ENCODE results near the gene CREB5. TPM values are rescaled to one million over a fixed set of nuclear protein-coding genes. Genes with fewer than 3 reads are reported as not detected.

CREB5 gene
- total RNA-seq, 4 donors from 2014 or later, result 0.90 to 10.1 (median 4.9) TPM

DNA sequence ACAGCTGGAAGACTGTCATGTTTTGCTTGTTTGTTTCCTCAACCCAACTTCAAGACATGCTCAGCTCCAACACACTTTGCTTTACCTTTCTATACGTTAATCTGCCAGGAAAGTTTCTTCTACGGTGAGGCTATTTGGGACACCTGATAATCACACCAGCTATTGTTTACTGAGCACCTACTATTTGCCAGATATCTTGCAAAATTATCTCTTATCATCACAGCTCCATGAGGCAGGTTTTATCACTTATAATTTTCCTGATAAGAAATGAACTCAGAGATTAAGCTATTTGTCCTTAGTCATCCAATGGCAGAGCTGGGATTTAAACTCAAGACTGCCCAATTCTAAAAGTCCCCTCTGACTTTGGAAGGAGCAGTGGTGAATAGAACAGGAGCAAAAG, 117.4 kb downstream of the CREB5 start:
- DNase-seq (no peak), ATAC-seq (no peak)
- H3K4me3 ChIP-seq, result no peak overlapping the region
- no peaks in the 10 kb centered on the region for H3K27me3 ChIP-seq
- TF ChIP-seq POLR2A (IDR thresholded peaks at IDR 0.05), result no peak
- TF ChIP-seq, protein P1, sequence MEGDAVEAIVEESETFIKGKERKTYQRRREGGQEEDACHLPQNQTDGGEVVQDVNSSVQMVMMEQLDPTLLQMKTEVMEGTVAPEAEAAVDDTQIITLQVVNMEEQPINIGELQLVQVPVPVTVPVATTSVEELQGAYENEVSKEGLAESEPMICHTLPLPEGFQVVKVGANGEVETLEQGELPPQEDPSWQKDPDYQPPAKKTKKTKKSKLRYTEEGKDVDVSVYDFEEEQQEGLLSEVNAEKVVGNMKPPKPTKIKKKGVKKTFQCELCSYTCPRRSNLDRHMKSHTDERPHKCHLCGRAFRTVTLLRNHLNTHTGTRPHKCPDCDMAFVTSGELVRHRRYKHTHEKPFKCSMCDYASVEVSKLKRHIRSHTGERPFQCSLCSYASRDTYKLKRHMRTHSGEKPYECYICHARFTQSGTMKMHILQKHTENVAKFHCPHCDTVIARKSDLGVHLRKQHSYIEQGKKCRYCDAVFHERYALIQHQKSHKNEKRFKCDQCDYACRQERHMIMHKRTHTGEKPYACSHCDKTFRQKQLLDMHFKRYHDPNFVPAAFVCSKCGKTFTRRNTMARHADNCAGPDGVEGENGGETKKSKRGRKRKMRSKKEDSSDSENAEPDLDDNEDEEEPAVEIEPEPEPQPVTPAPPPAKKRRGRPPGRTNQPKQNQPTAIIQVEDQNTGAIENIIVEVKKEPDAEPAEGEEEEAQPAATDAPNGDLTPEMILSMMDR (IDR thresholded peaks at IDR 0.05 in 4 of 5, conservative IDR thresholded peaks at IDR 0.05 in 1 of 5), result no peak
- H3K27ac ChIP-seq, result peak overlapping the region in 3 of 4 donors; percentile 32 to 53 (median 42)
- H3K9me3 ChIP-seq, result no peaks in the 10 kb centered on the region
- H3K4me1 ChIP-seq, result peaks cover 16 to 18% of the 10 kb centered on the region in 2 donors
- in situ Hi-C loops (cut with MboI; ENCODE audit: low sequenced_read_pairs in 4 of 4) (no loop called here), intact Hi-C loops (cut with DNase I; ENCODE audit: low total_unique reads) (loop anchor here (10.0 kb wide), 1 partner anchor 115 kb away; the partner anchor contains the start of gene CREB5)
- no peaks in the 10 kb centered on the region for H3K36me3 ChIP-seq

DNA sequence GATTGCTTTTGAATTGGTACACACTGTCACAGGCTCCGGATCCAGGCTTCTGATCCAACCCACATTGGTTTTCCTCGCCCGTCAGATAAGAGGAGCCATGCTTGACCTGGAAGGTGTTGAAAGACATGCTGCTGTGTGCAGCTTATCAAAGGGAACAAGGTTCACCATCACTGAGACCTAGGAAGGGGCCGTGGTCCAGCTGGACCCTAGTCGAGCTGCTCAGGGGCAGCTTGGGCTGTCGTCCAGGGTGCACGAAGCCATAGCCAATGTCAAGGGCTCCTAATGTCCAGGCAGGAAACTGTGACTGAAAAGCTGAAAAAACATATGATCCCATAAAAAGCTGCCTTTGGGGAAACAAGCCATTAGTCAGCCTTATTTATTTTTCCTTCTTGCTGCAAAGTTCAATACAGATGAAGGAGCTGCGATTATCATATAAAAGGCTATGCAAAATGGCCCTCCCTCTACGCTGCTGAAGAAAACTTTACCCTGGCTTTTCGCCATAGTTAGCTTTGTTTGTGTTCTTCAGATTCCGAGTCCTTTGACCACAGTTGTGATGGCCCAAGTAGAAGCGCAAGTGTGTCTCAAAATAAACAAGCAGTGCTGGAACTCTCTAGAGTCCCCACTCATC, 118.0 kb downstream of the CREB5 start:
- intact Hi-C loops (cut with DNase I; ENCODE audit: low total_unique reads), result no loop called here
- peaks cover 18% of the 10 kb centered on the region in 2 donors for H3K4me1 ChIP-seq

DNA sequence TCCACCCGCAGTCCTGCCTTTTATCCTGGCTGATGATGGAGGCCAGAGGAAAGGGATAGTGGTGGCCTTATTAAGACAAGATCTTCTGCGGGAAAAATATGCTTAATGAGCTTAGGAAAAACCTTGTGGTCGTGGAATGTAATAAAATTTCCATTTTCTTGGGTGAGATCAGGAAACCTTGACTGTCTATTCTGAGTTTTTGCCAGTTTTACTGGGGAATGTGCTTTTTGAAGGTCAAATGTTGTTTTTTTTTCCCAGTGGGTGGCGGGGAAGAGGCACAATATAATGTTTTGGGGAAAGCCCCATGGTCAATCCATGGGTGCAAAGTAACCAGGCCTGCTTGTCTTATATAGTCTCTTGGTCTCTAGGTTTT, 118.5 kb downstream of the CREB5 start:
- Histone ChIP-seq H3K9me3 (no peaks in the 10 kb centered on the region), H3K36me3 (no peaks in the 10 kb centered on the region), H3K27ac (peak overlapping the region; percentile 9 to 53 (median 27)), H3K4me1 (peaks cover 17 to 18% of the 10 kb centered on the region in 2 donors), H3K4me3 (no peak overlapping the region), H3K27me3 (no peaks in the 10 kb centered on the region)
- TF ChIP-seq POLR2A (IDR thresholded peaks at IDR 0.05), result no peak
- TF ChIP-seq, protein P1 (IDR thresholded peaks at IDR 0.05 in 4 of 5, conservative IDR thresholded peaks at IDR 0.05 in 1 of 5), result no peak
- in situ Hi-C loops (cut with MboI; ENCODE audit: low sequenced_read_pairs in 4 of 4) (no loop called here), intact Hi-C loops (cut with DNase I; ENCODE audit: low total_unique reads) (no loop called here)
- no peak for DNase-seq
- ATAC-seq, result no peak

More for the DNA sequence above, 118.0 kb downstream of the CREB5 start:
- TF ChIP-seq POLR2A (IDR thresholded peaks at IDR 0.05), result no peak
- TF ChIP-seq, protein P1 (IDR thresholded peaks at IDR 0.05 in 4 of 5, conservative IDR thresholded peaks at IDR 0.05 in 1 of 5), result no peak
- H3K27me3 ChIP-seq, result no peaks in the 10 kb centered on the region
- no peak overlapping the region for H3K4me3 ChIP-seq
- peak overlapping the region in 3 of 4 donors; percentile 32 to 53 (median 42) for H3K27ac ChIP-seq
- H3K36me3 ChIP-seq, result no peaks in the 10 kb centered on the region
- in situ Hi-C loops (cut with MboI; ENCODE audit: low sequenced_read_pairs in 4 of 4), result no loop called here
- DNase-seq (peak in 1 of 2 donors; percentile 24), ATAC-seq (peak in 1 of 2 donors; percentile 28)
- no peaks in the 10 kb centered on the region for H3K9me3 ChIP-seq

DNA sequence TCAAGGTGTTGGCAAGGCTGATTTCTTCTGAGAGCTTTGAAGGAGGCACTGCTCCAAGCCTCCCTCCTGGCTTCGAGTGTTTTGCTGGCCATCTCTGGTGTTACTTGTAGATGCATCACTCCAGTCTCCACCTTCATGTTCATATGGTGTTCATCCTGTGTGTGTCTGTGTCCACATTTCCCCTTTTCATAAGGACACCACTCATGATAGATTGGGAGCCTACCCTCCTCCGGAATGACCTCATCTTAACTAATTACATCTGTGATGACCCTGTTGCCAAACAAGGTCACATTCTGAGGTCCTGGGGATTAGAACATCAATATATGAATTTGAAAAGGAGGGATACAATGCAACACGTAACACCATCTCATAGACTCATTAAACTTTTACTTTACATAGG, 119.0 kb downstream of the CREB5 start:
- intact Hi-C loops (cut with DNase I; ENCODE audit: low total_unique reads) (no loop called here), in situ Hi-C loops (cut with MboI; ENCODE audit: low sequenced_read_pairs in 4 of 4) (no loop called here)
- Histone ChIP-seq H3K27ac (peak overlapping the region; percentile 9 to 53 (median 27)), H3K4me3 (no peak overlapping the region), H3K4me1 (peaks cover 12 to 14% of the 10 kb centered on the region in 2 donors), H3K36me3 (no peaks in the 10 kb centered on the region), H3K9me3 (no peaks in the 10 kb centered on the region), H3K27me3 (no peaks in the 10 kb centered on the region)
- ATAC-seq, result no peak
- peak in 1 of 2 donors; percentile 29 for DNase-seq
- TF ChIP-seq POLR2A (IDR thresholded peaks at IDR 0.05), result no peak
- TF ChIP-seq, protein P1 (IDR thresholded peaks at IDR 0.05 in 4 of 5, conservative IDR thresholded peaks at IDR 0.05 in 1 of 5), result no peak

Data from gastrocnemius medialis (tissue), 4 donors.